Right ventricle myocardium superior (tissue), 1 donor: Measurements from ENCODE around the gene ARRDC5. TPM values are rescaled to one million over a fixed set of nuclear protein-coding genes. Genes with fewer than 3 reads are reported as not detected.
"Not testable (repeated sequence)": the region's sequence is repeated elsewhere in the genome, so short reads cannot be mapped to it uniquely, and the experiment has no call there.

Source experiments
- ATAC-seq: fragments of 200-7000 bp; cut with Tn5 transposase; one replicate; pipeline ENCODE4 v1.9.1; 2020; ENCODE audit warnings: mild to moderate bottlenecking; ENCODE audit not compliant: poor library complexity
- DNase-seq: peaks from one replicate; pipeline ENCODE4 v3.0.0-alpha.2; 2020
- intact Hi-C: fragments of 100-400 bp; cut with DNase I; formaldehyde crosslinking; loops from one replicate; pipeline ENCODE4 v1.11.2; 2022
- total RNA-seq: library from RNA; stranded (reverse); fragmentation: NEBNext Ultra II Directional; extraction: Animal tissue kit (Norgen Biotek cat#: 25700); gene quantifications from one replicate; pipeline ENCODE4 v1.2.1, GENCODE V29; 2021
- donor health status: DM: no; HTN: yes; CAD: no; lungs with severe emphysema.

The ARRDC5 gene
- total RNA-seq, 1 donor from 2014 or later = not detected

DNA sequence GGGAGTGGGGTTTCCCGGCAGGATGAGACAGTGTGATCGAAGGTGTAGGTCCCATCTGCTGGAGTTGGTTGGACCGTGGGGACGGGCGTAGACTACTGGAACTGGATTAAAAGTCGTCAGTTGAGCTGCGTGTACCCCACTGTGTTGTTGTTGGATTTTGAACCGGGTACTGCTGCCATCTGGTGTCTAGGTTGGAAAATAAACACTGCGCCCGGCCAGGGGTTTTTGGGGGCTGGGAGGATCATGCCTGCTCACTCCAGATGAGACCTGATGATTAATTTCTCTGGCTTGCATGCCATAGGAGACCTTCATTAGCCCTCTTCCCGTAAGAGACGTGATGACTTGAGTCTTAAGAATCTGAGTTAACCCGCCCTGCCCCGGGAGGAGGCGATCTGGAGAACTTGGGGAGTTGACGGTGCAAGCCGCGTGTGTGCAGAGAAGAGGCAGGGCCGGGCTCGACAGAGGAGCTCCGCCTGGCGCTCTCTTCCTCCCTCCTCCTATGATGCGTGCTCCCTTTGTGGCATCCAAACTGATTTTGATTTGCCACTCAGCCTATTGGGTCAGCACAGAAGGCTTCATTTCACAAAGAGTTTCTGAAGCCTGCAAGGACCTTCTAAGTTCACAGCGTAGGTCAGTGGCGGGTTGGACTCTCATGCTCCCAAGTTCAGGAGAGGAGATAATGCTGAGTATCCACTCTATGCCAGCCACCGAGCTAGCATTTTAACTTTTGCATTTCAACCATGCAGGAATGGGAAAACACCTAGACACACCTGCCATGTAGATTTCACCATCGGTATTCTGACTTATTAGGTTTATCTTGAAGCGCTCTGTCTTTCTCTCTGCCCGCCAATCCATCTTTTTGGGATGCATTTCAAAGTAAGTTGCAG is 9.3 kb upstream of the ARRDC5 start:
- intact Hi-C loops = loop anchor here (5.0 kb wide), 2 partner anchors 40 to 100 kb away; no protein-coding TSS in a partner anchor
- ATAC-seq (peak; percentile 64), DNase-seq (peak; percentile 64)

DNA sequence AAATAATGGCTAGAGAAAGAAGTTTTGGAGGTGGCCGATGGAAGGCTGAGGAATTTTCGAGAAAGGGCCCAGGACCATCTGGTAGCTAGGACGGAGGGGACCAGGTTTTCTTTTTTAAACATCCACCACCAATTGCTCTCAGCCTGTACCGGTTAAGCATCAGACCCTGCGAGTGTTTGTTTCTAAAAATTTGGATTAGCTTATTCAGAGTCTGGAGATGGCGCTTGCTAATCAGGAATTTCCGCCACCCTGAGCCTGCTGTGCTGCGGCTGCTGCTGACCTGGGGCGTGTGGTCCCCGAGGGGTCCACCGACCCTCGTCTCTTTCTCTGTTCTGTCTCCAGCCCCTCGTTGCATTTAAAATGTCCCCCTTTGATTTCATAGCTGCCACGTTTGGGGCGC is 8.6 kb upstream of the ARRDC5 start:
- ATAC-seq (no peak), DNase-seq (no peak)
- intact Hi-C loops = loop anchor here (5.0 kb wide), 2 partner anchors 39 to 99 kb away; no protein-coding TSS in a partner anchor

DNA sequence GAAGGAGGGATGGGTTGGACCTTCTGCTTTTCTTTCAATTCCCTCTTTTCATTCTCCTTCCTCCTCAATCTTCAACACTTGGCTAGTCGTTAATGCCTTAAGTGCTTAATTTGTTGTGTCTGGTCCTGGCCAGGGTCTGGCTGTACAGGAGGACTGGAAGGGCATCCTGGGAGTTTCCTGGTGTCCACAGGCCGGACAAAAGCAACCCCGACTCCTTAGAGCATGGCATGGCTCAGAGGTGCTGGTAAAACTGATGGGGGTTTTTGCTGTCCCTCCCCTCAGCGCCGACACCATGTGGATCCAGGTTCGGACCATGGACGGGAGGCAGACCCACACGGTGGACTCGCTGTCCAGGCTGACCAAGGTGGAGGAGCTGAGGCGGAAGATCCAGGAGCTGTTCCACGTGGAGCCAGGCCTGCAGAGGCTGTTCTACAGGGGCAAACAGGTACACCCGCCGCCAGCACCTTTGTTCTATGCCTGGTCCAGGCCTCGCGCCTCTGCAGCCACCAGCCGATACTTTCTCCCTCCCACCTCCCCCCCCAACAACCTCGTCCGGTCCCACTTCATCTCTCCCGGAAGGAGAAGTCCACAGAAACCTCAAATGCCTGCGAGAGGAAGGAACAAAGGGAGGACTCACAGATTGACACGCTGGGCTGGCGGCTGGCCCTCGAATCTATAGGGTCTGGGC is 8.0 kb upstream of the ARRDC5 start:
- ATAC-seq = no peak
- intact Hi-C loops = loop anchor here (5.0 kb wide), 2 partner anchors 38 to 98 kb away; no protein-coding TSS in a partner anchor
- DNase-seq = no peak

DNA sequence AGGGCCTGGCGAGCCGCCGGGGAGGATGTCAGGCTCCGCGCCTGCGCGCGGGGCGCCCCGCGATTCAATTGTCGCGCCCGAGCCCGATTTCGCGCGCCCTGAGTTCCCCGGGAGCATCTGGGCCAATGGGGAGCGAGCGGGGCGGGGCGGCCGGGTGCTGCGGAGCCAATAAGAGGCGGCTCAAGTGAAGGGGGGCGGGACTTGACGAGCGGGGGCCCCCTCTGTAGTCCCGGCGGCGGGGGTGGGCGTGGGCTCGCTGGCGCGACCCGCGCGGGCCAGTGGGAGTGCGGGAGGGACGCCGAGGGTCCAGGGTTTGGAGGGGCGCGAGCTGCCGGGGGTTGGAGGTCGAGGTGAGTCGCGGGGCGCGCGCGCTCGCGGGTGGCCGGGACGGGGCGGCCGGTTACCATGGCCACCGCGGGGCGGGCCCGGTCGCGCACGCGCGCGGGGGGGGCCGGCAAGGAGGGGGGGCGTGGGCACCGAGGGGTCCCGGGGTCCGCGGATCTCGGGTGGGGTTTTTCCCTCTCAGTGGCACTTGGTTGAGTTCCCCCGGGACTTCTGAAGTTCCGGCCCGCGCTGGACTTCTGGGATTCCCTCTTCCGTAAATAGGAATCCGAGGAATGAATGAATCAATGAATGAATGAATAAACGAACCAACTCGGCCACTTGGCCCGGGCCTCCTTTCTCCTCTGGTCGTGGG is 7.3 kb upstream of the ARRDC5 start:
- intact Hi-C loops = loop anchor here (5.0 kb wide), 2 partner anchors 38 to 98 kb away; no protein-coding TSS in a partner anchor
- ATAC-seq (peak; percentile 98), DNase-seq (peak; percentile 97)

DNA sequence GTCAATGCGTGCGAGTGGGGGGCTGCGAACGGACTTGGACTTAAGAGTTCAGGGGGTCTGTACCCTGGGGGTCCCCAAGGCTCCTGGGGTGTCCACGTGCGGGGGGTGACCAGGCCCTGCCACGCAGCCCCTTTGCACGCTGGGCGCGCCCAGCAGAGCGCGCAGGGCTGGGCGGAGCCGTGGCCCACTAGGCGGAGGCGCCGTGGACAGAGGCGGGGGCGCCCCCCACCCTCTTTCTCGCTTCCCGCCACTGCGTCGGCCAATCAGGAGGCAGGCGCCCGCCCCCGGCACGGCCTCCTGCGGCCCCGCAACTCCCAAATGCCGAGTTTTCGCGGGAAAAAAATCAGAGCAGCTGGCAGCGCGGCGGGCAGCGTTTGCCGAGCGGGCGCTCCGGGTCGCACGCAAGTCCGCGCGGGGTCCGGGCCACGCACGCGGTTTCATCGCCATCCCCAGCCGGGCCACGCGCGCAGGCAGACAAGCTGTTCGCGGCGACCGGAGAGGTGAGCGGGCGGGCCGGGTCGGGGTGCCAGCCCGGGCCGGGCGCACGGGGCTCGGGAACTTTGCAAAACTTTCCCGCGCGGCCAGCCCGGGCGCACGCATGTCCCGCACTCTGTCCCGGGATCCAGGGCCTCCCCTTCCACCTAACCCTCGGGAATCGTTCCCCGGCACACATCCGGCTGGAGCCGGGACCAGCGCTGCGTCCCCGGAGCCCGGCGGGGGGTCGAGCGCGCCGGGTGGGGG is 6.6 kb upstream of the ARRDC5 start, which contains the start of gene UHRF1:
UHRF1 (plus strand) TSS at position 346 of the 741 bp plus-strand sequence. CDS start 1,385 bp downstream, outside the sequence.
- DNase-seq = no peak
- ATAC-seq = no peak
- intact Hi-C loops = no loop called here

DNA sequence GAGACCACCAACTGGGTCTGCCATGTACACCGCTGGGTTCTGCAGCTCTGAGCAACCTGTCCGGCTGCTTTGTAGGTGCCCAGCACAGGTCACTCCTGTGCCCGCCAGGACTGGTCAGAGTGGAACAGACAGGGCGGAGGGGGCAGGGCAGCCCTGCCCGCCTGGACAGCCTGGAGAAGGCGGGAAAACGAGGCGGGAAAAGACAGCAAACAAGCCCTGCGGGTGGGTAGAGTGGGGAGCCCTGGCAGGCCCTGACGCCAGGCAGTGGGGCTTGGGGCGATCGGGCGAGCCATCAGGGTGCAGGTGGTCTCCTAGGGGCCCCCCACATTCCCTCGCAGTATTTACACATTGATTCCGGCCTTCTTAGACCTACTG is 6.1 kb upstream of the ARRDC5 start:
- intact Hi-C loops = no loop called here
- ATAC-seq (no peak), DNase-seq (no peak)

GRCh38 chr19:4908360-4908759 is 5.7 kb upstream of the ARRDC5 start:
- DNase-seq = no peak
- no peak for ATAC-seq

GRCh38 chr19:4906963-4907362 is 4.3 kb upstream of the ARRDC5 start:
- intact Hi-C loops = no loop called here
- DNase-seq (no peak), ATAC-seq (no peak)

More at GRCh38 chr19:4908360-4908759, 5.7 kb upstream of the ARRDC5 start:
- intact Hi-C loops = no loop called here

DNA sequence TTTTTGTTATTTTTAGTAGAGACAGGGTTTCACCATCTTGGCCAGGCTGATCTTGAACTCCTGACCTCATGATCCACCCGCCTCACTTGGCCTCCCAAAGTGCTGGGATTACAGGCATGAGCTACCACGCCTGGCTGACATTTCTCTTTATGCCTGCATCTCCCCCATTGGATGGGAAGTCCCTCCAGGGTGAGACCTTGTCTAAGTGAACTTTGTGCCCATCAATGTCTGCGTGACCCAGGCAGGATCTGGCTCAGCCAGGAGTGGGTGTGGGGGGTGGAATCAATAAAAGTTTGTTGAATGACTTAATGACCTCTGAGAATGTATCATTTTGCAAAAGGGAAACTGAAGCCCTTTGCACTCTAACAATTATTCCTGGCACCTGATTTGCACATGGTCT is 1.8 kb upstream of the ARRDC5 start:
- ATAC-seq = no peak

GRCh38 chr19:4900879-4901278 is 1.8 kb downstream of the ARRDC5 start:
- ATAC-seq, intact Hi-C loops, DNase-seq: not testable (repeated sequence)

More for the DNA sequence above, 1.8 kb upstream of the ARRDC5 start:
- intact Hi-C loops = no loop called here
- no peak for DNase-seq

GRCh38 chr19:4897146-4897545 is 5.5 kb downstream of the ARRDC5 start:
- ATAC-seq (no peak), DNase-seq (no peak)
- intact Hi-C loops = no loop called here

DNA sequence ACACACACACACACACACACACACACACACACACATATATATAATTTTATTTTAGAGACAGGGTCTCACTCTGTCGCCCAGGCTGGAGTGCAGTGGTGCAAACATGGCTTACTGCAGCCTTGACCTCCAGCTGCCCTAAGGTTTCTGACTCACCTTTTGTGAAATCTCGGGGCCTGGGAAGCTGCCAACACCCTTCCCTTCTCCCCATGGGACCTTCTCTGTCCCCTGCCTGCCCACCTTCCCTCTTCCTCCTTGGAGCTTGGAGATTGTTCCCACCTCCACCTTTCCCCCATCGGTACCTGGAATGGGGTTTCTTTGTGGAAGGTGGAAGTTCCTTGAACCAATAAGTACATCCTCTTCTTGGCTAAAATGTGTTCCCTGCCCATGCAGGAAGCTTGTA is 6.3 kb downstream of the ARRDC5 start:
- intact Hi-C loops = no loop called here
- no peak for DNase-seq
- no peak for ATAC-seq

DNA sequence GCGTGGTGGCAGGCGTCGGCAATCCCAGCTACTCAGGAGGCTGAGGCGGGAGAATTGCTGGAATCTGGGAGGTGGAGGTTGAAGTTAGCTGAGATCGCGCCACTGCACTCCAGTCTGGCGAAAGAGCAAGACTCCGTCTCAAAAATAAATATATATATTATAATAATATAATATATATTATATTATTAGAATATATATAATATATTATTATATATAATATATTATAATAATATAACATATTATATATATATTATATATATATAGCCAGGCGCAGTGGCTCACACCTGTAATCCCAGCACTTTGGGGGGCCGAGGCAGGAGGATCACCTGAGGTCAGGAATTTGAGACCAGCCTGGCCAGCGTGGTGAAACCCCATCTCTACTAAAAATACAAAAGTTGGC is 9.7 kb downstream of the ARRDC5 start:
- DNase-seq, ATAC-seq, intact Hi-C loops: not testable (repeated sequence)

- DNase-seq (peak; percentile 63), ATAC-seq (peak; percentile 86)
- intact Hi-C loops = no loop called here
Measured at GRCh38 chr19:4891066-4891465, 11.6 kb downstream of the ARRDC5 start.

DNA sequence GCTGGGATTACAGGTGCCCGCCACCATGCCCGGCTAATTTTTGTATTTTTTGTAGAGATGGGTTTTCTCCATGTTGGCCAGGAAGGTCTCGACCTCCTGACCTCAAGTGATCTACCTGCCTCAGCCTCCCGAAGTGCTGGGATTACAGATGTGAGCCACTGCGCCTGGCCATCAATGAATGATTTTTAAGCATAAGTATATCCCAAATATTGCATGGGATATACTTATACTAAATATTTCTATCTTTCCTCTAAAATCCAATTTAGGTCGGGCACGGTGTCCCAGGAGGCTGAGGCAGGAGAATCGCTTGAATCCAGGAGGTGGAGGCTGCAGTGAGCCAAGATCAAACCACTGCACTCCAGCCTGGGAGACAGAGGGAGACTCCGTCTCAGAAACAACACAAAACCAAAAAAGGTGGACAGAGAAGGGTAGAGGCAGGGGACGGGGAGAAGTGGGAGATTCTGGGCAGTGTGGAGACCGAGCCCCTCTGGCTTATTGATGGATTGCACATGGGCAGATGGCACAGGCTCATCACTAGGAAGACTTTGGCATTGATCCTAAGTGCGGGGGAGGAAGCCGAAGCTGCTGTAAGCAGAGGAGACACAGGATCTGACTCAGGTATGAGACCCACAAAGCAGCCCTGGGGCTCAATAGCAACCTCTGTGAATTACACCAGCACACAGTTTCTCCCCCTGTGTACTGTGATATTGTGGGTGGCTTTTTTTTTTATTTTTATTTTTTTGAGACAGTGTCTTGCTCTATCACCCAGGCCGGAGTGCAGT is 13.5 kb downstream of the ARRDC5 start:
- intact Hi-C loops = no loop called here
- ATAC-seq (no peak), DNase-seq (no peak)

DNA sequence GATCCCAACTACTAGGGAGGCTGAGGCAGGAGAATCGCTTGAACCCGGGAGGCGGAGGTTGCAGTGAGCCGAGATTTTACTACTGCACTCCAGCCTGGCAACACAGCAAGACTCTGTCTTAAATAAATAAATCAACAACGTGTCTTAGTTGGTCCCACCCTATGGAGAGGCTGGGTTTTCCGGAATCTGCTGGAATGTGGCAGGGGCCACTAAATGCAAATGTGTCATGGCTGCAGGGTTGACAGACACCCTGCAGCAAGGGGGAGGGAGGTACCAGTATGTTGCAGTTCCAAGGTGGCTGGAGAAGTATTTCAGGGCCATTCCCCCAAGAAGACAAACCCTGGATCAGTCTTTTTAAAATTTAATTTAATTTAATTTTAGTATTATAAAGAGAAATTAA is 14.9 kb downstream of the ARRDC5 start:
- intact Hi-C loops, ATAC-seq, DNase-seq: not testable (repeated sequence)

- ATAC-seq, DNase-seq, intact Hi-C loops: not testable (repeated sequence)
Measured at GRCh38 chr19:4884993-4885392, 17.7 kb downstream of the ARRDC5 start.
